ENCODE measurements around the gene RNLS.

DNA sequence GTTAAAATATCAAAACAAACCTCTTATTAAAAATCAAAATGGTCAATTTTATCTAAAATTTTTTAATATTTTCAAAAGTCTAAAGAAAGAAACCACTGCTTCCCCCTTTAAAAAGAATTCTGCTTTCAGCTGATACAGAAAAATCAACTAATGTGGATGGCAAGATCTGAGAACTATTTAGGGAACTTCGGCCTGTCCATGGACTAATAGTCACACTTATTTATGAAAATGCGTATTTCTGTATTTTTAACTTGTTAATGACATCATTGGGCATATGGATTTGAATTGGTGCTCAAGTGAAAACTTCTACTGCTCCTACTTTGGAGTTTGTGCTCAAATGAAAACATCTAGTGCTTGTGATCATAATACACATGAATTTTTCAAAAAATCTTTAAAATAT, 31.9 kb downstream of the RNLS start:
- no peak for TF ChIP-seq POLR2A (IDR thresholded peaks at IDR 0.05)
- TF ChIP-seq, protein P1, sequence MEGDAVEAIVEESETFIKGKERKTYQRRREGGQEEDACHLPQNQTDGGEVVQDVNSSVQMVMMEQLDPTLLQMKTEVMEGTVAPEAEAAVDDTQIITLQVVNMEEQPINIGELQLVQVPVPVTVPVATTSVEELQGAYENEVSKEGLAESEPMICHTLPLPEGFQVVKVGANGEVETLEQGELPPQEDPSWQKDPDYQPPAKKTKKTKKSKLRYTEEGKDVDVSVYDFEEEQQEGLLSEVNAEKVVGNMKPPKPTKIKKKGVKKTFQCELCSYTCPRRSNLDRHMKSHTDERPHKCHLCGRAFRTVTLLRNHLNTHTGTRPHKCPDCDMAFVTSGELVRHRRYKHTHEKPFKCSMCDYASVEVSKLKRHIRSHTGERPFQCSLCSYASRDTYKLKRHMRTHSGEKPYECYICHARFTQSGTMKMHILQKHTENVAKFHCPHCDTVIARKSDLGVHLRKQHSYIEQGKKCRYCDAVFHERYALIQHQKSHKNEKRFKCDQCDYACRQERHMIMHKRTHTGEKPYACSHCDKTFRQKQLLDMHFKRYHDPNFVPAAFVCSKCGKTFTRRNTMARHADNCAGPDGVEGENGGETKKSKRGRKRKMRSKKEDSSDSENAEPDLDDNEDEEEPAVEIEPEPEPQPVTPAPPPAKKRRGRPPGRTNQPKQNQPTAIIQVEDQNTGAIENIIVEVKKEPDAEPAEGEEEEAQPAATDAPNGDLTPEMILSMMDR (IDR thresholded peaks at IDR 0.05), result no peak
